HG02610 (cell line): ENCODE data around the gene PAXX.

Experiments
- ATAC-seq: cut with Tn5 transposase; IDR thresholded peaks from one replicate; pipeline ENCODE4 v1.9.1; 2021; ENCODE audit warnings: mild to moderate bottlenecking, moderate library complexity; ENCODE audit not compliant: unreplicated experiment

PAXX gene

DNA sequence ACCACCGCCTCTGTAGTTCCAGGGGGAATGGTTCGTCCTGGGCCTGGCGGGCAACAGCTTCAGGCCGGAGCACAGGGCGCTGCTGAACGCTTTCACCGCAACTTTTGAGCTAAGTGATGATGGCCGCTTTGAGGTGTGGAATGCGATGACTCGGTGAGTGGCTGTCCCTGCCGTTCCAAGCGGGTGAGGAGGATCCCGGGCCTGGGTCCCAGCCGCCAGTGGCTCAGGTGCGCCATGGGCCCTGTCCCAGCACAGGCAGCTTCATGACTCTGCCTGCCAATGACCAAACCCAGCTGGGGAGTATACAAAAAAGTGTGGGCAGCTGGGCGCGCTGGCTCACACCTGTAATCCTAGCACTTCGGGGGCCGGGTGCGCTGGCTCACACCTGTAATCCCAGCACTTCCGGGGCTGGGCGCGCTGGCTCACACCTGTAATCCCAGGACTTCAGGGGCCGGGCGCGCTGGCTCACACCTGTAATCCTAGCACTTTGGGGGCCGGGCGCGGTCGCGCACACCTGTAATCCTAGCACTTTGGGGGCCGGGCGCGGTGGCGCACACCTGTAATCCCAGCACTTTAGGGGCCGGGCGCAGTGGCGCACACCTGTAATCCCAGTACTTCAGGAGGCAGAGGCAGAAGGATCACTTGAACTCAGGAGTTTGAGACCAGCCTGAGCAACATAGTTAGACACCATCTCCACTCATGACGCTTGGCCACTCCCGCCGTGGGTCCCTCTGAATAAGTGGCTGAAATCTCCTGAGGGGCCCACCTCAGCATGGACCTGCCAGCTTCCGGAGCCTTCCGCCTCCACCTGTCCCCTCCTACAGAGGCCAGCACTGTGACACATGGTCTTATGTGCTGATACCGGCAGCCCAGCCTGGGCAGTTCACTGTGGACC, 39.1 kb upstream of the PAXX start:
- no peak for ATAC-seq

- ATAC-seq = no peak
These were observed 38.4 kb upstream of the PAXX start for GRCh38 chr9:136953771-136954269.

DNA sequence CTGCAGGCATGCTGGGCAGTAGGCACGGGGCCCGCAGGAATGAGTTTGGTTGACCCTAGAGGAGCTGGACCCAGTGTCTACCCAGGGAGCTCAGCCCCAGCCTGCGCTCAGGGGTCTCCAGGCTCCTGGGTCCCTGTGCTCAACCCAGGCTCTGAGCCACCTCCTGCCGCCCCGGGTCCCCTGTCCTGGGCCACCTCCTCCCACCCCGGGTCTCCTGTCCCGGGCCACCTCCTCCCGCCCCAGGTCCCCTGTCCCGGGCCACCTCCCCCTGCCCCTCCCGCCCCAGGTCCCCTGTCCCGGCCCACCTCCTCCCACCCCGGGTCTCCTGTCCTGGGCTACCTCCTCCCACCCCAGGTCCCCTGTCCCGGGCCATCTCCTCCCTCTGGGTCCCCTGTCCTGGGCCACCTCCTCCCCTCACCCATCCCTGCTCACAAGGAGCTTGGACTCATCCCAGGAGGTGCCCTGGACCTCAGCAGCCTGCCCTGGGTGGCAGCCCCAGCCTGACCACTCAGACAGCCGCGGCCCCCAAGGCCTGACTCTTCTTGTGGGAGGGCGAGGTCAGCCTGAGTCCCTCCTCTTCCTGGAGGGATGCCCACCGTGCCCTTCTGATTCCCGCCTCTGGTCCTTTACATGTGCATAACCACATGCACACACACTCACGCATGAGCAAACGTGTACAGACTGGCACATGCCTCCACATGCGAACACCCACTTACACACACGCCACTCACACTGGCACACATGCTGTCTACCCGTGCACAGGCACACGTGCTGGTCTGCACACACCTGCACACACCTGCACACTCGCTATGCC, 37.7 kb upstream of the PAXX start:
- no peak for ATAC-seq

DNA sequence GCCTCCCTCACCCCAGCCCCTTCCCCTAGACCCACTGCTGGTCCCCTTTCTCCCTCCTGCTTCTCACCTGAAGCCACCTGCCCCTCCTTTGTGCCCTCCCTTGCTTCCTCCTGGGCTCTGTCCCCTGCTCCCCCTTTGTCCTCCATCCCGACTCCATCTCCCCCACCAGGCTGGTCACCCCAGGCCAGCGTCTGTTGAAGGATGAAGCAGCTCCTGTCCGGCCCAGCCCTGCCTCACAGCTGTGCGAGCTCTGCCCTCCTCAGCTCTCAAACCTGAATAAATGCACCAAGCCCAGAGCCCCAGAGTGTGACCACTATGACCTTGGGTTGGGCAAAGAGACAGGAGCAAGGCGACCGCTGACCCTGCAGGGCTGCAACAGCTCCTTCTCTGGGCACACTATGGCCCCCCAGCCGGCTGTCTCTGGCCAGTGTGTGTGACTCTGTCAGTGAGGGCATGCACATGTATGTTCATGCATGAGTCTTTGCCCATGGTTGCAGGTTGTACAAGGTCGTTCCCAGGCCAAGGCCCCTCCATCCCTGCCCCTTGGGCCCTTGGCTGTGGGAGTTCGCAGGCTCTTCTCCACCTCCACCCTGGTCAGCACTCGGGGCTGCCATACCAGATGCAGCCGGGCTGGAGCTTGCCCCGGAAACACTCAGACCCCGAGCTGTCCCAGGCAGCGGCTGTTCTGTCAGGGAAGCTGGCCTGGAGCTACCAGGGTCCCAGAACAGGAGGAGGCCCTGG, 36.9 kb upstream of the PAXX start:
- ATAC-seq = no peak

GRCh38 chr9:136955943-136956335, 36.3 kb upstream of the PAXX start:
- ATAC-seq = no peak

DNA sequence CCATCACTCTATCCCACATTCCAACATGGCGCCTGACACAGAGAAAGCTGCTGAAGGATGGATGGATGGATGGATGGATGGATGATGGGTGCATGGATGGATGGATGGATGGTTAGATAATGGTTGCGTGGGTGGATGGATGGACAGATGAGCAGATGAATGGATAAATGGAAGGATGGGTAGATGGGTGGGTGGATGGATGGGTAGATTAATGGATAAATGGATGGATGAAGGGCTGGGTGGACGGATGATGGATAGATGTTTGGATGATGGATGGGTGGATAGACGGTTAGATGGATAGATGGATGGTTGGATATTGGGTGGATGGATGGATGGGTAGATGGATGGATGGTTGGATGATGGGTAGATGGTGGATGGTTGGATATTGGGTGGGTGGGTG, 35.6 kb upstream of the PAXX start:
- no peak for ATAC-seq

GRCh38 chr9:136957461-136957860, 34.8 kb upstream of the PAXX start:
- ATAC-seq = no peak

GRCh38 chr9:136957901-136958300, 34.3 kb upstream of the PAXX start:
- no peak for ATAC-seq

DNA sequence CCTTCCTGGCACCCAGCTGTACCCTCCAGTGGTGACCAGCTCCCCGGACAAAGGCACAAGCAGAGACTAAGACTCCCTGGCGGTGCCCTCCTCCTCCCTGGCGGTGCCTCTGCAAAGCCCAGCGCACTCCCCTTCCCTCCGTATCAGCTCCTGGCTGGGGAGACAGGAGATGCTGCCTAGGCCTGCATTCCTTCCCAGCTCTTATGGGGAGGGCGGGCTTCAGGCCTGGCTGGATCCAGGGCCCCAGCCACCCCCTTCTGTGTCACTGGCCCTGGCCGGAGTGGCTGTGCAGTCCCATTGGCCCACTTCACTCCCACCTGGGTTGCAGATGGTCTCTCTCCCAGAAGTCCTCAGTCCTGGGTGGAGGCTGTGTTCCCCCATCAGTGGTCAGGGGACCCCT, 33.7 kb upstream of the PAXX start:
- ATAC-seq = no peak

DNA sequence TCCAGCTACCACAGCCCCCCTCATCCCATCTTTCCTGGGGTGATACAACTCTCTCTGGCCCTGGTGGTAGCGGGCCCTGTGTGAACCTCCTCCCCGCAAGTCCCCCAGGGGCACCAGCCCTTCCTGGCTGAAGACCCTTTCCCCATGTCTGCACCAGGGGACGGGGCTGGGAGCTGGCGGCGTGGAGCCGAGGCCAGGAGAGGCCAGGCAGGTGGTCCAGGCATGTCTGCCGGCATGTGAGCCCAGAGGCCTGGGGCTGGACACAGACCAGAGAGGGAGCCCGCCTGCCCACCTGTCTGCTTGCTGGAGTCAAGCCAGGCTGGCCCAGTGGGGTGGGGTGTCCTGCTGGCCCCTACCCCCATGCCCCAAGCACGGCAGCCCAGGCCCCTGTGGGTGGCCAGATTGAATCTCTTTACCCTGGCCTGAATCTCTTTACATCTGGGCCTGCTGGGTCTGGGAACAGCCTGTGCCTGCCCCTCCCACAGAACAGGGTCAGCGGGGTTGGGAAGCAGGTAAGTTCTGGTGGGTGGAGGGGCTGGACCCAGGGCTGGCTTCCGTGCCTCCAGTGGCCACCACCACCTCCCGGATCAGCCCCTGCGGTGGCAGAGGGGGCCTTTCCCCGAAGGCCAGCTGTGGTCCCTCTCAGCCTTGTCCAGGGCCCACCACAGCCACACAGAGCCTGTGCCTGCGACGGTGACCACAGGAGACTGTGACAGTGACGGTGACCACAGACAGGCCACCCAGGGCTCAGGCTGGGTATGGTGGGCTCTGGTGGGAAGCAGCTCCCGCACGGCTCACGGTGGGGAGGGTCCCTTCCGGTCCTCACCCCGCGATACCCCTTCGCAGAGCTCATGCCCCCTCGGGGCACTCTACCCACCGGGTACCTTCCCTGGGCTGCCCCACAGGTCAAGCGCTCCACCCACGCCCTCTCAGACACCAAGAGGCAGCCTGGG, 33.0 kb upstream of the PAXX start:
- ATAC-seq = no peak

DNA sequence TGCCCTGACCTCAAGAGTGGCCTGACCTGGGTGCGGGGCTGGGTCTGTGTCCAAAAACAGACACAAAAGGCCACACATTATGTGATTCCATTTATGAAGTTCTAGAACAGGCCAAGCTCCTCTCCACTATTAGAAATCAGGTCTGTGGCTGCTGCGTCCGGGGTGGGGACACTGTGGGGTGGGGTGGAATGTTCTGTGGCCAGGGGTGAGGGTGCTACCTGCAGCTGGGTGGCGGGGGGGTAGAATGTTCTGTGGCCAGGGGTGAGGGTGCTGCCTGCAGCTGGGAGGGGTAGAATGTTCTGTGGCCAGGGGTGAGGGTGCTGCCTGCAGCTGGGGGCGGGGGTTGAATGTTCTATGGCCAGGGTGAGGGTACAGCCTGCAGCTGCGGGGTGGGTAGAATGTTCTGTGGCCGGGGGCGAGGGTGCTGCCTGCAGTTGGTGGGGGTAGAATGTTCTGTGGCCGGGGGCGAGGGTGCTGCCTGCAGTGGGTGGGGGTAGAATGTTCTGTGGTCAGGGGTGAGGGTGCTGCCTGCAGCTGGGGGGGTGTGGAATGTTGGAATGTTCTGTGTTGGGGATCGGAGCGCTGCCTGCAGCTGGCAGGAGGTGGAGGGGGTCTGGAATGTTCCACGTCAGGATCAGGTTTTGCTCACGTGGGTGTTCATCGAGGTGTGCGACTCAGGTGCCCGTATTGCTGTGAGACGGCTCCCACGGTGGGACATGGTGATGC, 31.8 kb upstream of the PAXX start:
- ATAC-seq = no peak

DNA sequence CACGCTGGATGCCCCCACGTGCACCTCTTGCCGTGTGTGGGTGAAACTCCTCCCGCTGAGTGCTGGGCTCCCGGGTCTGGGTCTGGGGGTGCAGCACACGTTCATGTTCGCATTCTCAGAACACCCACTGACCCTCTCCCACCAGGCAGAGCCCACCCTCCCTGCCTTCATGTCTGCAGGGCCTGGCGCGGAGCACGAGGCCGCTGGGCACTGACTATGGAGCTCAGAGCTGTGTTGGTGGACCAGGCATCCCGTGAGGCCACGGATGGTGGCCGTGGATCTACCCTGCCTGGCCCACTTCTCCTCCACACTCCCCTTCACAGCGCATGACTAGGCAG, 31.3 kb upstream of the PAXX start:
- ATAC-seq = no peak

- ATAC-seq = no peak
These were observed 30.8 kb upstream of the PAXX start for GRCh38 chr9:136961279-136962065.

DNA sequence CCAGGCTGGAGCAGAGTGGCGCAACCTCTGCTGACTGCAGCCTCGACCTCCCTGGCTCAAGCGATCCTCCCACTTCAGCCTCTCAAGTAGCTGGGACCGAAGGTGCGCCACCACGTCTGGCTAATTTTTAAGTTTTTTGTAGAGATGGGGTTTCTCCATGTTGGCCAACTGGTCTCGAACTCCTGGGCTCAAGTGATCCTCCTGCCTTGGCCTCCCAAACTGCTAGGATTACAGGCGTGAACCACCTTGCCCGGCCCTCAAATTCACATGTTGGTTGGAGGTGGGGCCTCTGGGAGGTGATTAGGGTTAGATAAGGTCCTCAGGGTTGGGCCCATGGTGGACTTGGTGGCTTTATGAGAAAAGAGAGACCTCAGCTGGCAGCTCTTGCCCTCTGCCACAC, 30.1 kb upstream of the PAXX start:
- no peak for ATAC-seq

- ATAC-seq = no peak
These were observed 29.4 kb upstream of the PAXX start for GRCh38 chr9:136962701-136963248.

GRCh38 chr9:136963341-136963740, 28.9 kb upstream of the PAXX start:
- no peak for ATAC-seq

GRCh38 chr9:136963751-136964150, 28.5 kb upstream of the PAXX start:
- no peak for ATAC-seq

- ATAC-seq = no peak
These were observed 28.0 kb upstream of the PAXX start for GRCh38 chr9:136964171-136964689.
